Measurements from ENCODE around the gene COX10.

GRCh38 chr17:14070344-14070984, 1.2 kb downstream of the COX10 start:
- TF ChIP-seq CTCF (IDR thresholded peaks at IDR 0.05) (no peak), POLR2A (IDR thresholded peaks at IDR 0.05; ENCODE audit: low read depth) (no peak), POLR2AphosphoS5 (IDR thresholded peaks at IDR 0.05) (no peak), EP300 (IDR thresholded peaks at IDR 0.05) (no peak)

All from esophagus muscularis mucosa (tissue), 4 donors.